Glutamatergic neuron (in vitro differentiated cells): ENCODE measurements around the gene B4GALT6. TPM values are rescaled to one million over a fixed set of nuclear protein-coding genes. Genes with fewer than 3 reads are reported as not detected.
A peak's percentile ranks its signal among the peaks of the same experiment; 100 is the strongest.

Experiments
- DNase-seq: peaks from one replicate; pipeline ENCODE4 v3.0.0; 2022
- H3K27ac Mint-ChIP-seq: one replicate; pipeline ENCODE4 v1.8.0; 2020; ENCODE audit warnings: mild to moderate bottlenecking, mixed read lengths, inconsistent platforms; ENCODE audit not compliant: unreplicated experiment
- H3K27me3 Mint-ChIP-seq: one replicate; pipeline ENCODE4 v1.8.0; 2020; ENCODE audit warnings: mild to moderate bottlenecking, moderate library complexity, mixed read lengths, inconsistent platforms; ENCODE audit not compliant: unreplicated experiment
- H3K36me3 Mint-ChIP-seq: one replicate; pipeline ENCODE4 v1.8.0; 2020; ENCODE audit warnings: mild to moderate bottlenecking, mixed read lengths, inconsistent platforms; ENCODE audit not compliant: unreplicated experiment
- H3K4me1 Mint-ChIP-seq: one replicate; pipeline ENCODE4 v1.8.0; 2020; ENCODE audit warnings: mild to moderate bottlenecking, low read depth, mixed read lengths, inconsistent platforms; ENCODE audit not compliant: unreplicated experiment
- H3K4me3 Mint-ChIP-seq: one replicate; pipeline ENCODE4 v1.8.0; 2020; ENCODE audit warnings: mild to moderate bottlenecking, mixed read lengths, inconsistent platforms; ENCODE audit not compliant: unreplicated experiment
- H3K9me3 Mint-ChIP-seq: one replicate; pipeline ENCODE4 v1.8.0; 2020; ENCODE audit warnings: mild to moderate bottlenecking, moderate library complexity, mixed read lengths, inconsistent platforms; ENCODE audit not compliant: unreplicated experiment
- total RNA-seq: library from RNA; stranded (reverse); fragmentation: NEBNext Ultra II Directional; extraction: Animal tissue kit (Norgen Biotek cat#: 25700); gene quantifications from one replicate; pipeline ENCODE4 v1.2.1, GENCODE V29; 2021; ENCODE audit not compliant: unreplicated experiment
- TF ChIP-seq, protein P1 (sequence below): fragments of 200-600 bp; sonication (generic); IDR thresholded peaks from one replicate; pipeline ENCODE4 v1.5.0; 2021; ENCODE audit not compliant: partially characterized antibody, unreplicated experiment

The B4GALT6 gene
- total RNA-seq, 1 donor from 2014 or later: 16.5 TPM

DNA sequence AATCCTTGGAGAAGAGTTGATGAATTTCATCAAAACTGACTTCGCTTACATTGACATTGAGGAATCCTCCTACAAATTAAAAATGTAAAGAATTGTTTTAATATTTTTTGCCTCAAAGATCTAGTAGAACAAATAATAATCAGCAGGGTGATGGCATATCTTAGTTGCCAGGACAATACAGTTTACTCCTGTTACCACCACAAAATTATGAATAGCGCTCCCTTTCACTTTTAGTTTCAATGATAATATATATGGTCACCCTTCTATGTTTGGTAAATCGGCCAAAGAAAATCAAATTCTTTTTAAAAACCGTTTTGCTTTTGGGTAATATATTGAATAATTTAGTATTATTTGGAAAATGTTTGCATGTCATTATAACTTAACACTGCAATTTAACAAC is 39.0 kb downstream of the B4GALT6 start:
- TF ChIP-seq, protein P1, sequence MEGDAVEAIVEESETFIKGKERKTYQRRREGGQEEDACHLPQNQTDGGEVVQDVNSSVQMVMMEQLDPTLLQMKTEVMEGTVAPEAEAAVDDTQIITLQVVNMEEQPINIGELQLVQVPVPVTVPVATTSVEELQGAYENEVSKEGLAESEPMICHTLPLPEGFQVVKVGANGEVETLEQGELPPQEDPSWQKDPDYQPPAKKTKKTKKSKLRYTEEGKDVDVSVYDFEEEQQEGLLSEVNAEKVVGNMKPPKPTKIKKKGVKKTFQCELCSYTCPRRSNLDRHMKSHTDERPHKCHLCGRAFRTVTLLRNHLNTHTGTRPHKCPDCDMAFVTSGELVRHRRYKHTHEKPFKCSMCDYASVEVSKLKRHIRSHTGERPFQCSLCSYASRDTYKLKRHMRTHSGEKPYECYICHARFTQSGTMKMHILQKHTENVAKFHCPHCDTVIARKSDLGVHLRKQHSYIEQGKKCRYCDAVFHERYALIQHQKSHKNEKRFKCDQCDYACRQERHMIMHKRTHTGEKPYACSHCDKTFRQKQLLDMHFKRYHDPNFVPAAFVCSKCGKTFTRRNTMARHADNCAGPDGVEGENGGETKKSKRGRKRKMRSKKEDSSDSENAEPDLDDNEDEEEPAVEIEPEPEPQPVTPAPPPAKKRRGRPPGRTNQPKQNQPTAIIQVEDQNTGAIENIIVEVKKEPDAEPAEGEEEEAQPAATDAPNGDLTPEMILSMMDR: no peak
- H3K4me3 Mint-ChIP-seq: no peak overlapping the region
- DNase-seq: no peak
- H3K36me3 Mint-ChIP-seq: no peaks in the 10 kb centered on the region
- no peak overlapping the region for H3K27ac Mint-ChIP-seq
- peaks cover 18% of the 10 kb centered on the region for H3K4me1 Mint-ChIP-seq
- no peaks in the 10 kb centered on the region for H3K27me3 Mint-ChIP-seq
- H3K9me3 Mint-ChIP-seq: no peaks in the 10 kb centered on the region

DNA sequence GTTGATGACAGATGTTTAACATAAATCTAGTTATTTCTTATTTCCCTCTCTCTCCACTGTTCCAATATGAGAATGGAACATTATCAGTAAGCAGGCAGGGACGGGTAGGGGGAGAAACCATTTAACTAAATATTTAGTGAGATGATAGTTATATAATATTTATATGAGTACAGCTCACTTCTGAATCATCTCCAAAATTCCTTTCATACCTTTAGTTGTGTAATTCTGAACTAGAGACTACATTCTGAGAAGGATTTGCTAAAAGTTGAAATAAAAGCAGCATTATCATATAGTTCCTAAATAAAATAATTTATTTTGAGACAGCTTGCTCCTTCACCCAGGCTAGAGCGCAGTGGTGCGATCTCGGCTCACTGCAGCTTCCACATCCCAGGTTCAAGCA is 41.4 kb downstream of the B4GALT6 start:
- no peak for DNase-seq
- H3K27me3 Mint-ChIP-seq: no peaks in the 10 kb centered on the region
- H3K4me1 Mint-ChIP-seq: peaks cover 13% of the 10 kb centered on the region
- no peaks in the 10 kb centered on the region for H3K36me3 Mint-ChIP-seq
- no peak overlapping the region for H3K27ac Mint-ChIP-seq
- H3K4me3 Mint-ChIP-seq: no peak overlapping the region
- H3K9me3 Mint-ChIP-seq: no peaks in the 10 kb centered on the region
- TF ChIP-seq, protein P1: no peak

DNA sequence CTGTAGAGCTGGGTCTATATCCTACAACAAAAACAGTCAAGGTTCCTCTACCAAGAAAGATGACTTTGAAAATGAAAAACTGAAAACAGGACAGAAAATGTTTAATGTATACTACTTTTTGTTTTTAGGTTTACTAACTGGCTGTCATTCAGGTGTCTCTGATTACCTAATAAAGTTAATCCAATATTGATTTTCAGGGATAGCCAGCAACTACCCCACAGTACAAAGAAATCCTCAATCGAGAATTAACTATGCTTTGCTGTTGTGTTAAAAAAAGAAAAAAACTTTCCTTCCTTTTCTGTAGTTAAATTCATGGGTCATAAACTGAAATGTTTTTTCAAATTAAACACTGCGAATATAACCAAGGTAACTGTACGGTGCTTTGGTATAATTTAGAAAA is 46.9 kb downstream of the B4GALT6 start:
- Mint-ChIP-seq H3K27me3 (no peaks in the 10 kb centered on the region), H3K9me3 (no peaks in the 10 kb centered on the region), H3K4me1 (no peaks in the 10 kb centered on the region), H3K36me3 (peaks cover 5% of the 10 kb centered on the region), H3K4me3 (no peak overlapping the region), H3K27ac (no peak overlapping the region)
- TF ChIP-seq, protein P1: no peak
- no peak for DNase-seq

GRCh38 chr18:31636387-31636786 is 48.0 kb downstream of the B4GALT6 start:
- TF ChIP-seq, protein P1: no peak
- Mint-ChIP-seq H3K4me1 (no peaks in the 10 kb centered on the region), H3K9me3 (no peaks in the 10 kb centered on the region), H3K36me3 (peaks cover 5% of the 10 kb centered on the region), H3K4me3 (no peak overlapping the region), H3K27ac (no peak overlapping the region), H3K27me3 (no peaks in the 10 kb centered on the region)
- DNase-seq: no peak

GRCh38 chr18:31634331-31634713 is 50.1 kb downstream of the B4GALT6 start:
- Mint-ChIP-seq H3K9me3 (no peaks in the 10 kb centered on the region), H3K4me3 (no peak overlapping the region), H3K36me3 (peaks cover 5% of the 10 kb centered on the region), H3K27me3 (no peaks in the 10 kb centered on the region), H3K27ac (peak overlapping the region; percentile 53), H3K4me1 (no peaks in the 10 kb centered on the region)
- TF ChIP-seq, protein P1: no peak
- no peak for DNase-seq
